WTC11 (cell line): ENCODE measurements around the gene SLIT1. TPM values are rescaled to one million over a fixed set of nuclear protein-coding genes. Genes with fewer than 3 reads are reported as not detected.

Source experiments
- ATAC-seq: fragments of 200-7000 bp; cut with Tn5 transposase; 2 replicates; pipeline ENCODE4 v1.10.0; 2021; ENCODE audit warnings: mild to moderate bottlenecking, moderate library complexity
- CTCF ChIA-PET: fragments of 300-600 bp; sonication (Branson Sonifier 250); formaldehyde crosslinking; loops from one replicate; lab custom pipeline; 2021; ENCODE audit warnings: antibody characterized with exemption; lab: Charles Lee
- POLR2A ChIA-PET: fragments of 350-600 bp; sonication (Branson Sonifier 250); formaldehyde crosslinking; loops from one replicate; lab custom pipeline; 2021; ENCODE audit warnings: antibody characterized with exemption; lab: Charles Lee
- DNase-seq: peaks from one replicate; pipeline ENCODE4 v3.0.0; 2021; ENCODE audit warnings: low spot score
- H3K27ac Mint-ChIP-seq: 2 replicates; pipeline ENCODE4 v1.8.0; 2021; ENCODE audit warnings: mixed read lengths
- H3K27me3 Mint-ChIP-seq: 2 replicates; pipeline ENCODE4 v1.8.0; 2021; ENCODE audit warnings: low read depth, mild to moderate bottlenecking, moderate library complexity, mixed read lengths
- H3K36me3 Mint-ChIP-seq: 2 replicates; pipeline ENCODE4 v1.8.0; 2021; ENCODE audit warnings: mixed read lengths
- H3K4me1 Mint-ChIP-seq: 2 replicates; pipeline ENCODE4 v1.8.0; 2022; ENCODE audit warnings: mixed read lengths
- H3K4me3 Mint-ChIP-seq: 2 replicates; pipeline ENCODE4 v1.8.0; 2021; ENCODE audit warnings: mild to moderate bottlenecking, moderate library complexity, mixed read lengths
- H3K9me3 Mint-ChIP-seq: 2 replicates; pipeline ENCODE4 v1.8.0; 2021; ENCODE audit warnings: mixed read lengths
- ATF1 ChIP-seq: sonication (generic); formaldehyde crosslinking; IDR thresholded peaks from 2 replicates; pipeline ENCODE4 v1.8.1; 2023; ENCODE audit warnings: mild to moderate bottlenecking, moderate library complexity, missing genetic modification reagents
- ATF2 ChIP-seq: sonication (generic); formaldehyde crosslinking; IDR thresholded peaks from 2 replicates; pipeline ENCODE4 v1.8.1; 2022; ENCODE audit warnings: low read depth, missing genetic modification reagents, borderline replicate concordance
- ATF3 ChIP-seq: sonication (generic); formaldehyde crosslinking; conservative IDR thresholded peaks from 2 replicates; pipeline ENCODE4 v1.8.1; 2022; ENCODE audit warnings: mild to moderate bottlenecking, missing genetic modification reagents
- ELF4 ChIP-seq: sonication (generic); formaldehyde crosslinking; IDR thresholded peaks from 2 replicates; pipeline ENCODE4 v1.8.1; 2022; ENCODE audit warnings: low read depth, mild to moderate bottlenecking, moderate library complexity, missing genetic modification reagents
- EMX1 ChIP-seq: fragments of 250-450 bp; sonication (Bioruptor Pico); IDR thresholded peaks from 2 replicates; pipeline ENCODE4 v1.8.0; 2021; ENCODE audit warnings: mild to moderate bottlenecking
- ETV6 ChIP-seq: sonication (generic); formaldehyde crosslinking; IDR thresholded peaks from 2 replicates; pipeline ENCODE4 v1.8.1; 2022; ENCODE audit warnings: mild to moderate bottlenecking, missing genetic modification reagents
- FOXP1 ChIP-seq: sonication (generic); formaldehyde crosslinking; IDR thresholded peaks from 2 replicates; pipeline ENCODE4 v1.8.0; 2022; ENCODE audit warnings: missing genetic modification reagents, mild to moderate bottlenecking, moderate library complexity, borderline replicate concordance
- GABPB1 ChIP-seq: sonication (generic); formaldehyde crosslinking; IDR thresholded peaks from 2 replicates; pipeline ENCODE4 v1.8.1; 2023; ENCODE audit warnings: mild to moderate bottlenecking, missing genetic modification reagents
- HMGA2 ChIP-seq: fragments of 250-450 bp; sonication (Bioruptor Pico); IDR thresholded peaks from 2 replicates; pipeline ENCODE4 v1.4.0; 2021; ENCODE audit warnings: mild to moderate bottlenecking, moderate library complexity
- IRF1 ChIP-seq: sonication (generic); formaldehyde crosslinking; IDR thresholded peaks from 2 replicates; pipeline ENCODE4 v1.8.0; 2023; ENCODE audit warnings: missing genetic modification reagents
- JUN ChIP-seq: sonication (generic); formaldehyde crosslinking; IDR thresholded peaks from 2 replicates; pipeline ENCODE4 v1.8.0; 2023; ENCODE audit warnings: mild to moderate bottlenecking, missing genetic modification reagents
- NFYB ChIP-seq: sonication (generic); formaldehyde crosslinking; conservative IDR thresholded peaks from 2 replicates; pipeline ENCODE4 v1.8.0; 2022; ENCODE audit warnings: low read depth, missing genetic modification reagents
- NR1H2 ChIP-seq: sonication (generic); formaldehyde crosslinking; IDR thresholded peaks from 2 replicates; pipeline ENCODE4 v1.9.0; 2021; ENCODE audit warnings: mild to moderate bottlenecking, moderate library complexity, missing genetic modification reagents
- PRDM15 ChIP-seq: sonication (generic); formaldehyde crosslinking; IDR thresholded peaks from 2 replicates; pipeline ENCODE4 v1.8.0; 2022; ENCODE audit warnings: missing genetic modification reagents
- SMAD4 ChIP-seq: sonication (generic); formaldehyde crosslinking; IDR thresholded peaks from 2 replicates; pipeline ENCODE4 v1.8.0; 2022; ENCODE audit warnings: mild to moderate bottlenecking, missing genetic modification reagents
- TCF7 ChIP-seq: sonication (generic); formaldehyde crosslinking; IDR thresholded peaks from 2 replicates; pipeline ENCODE4 v1.8.0; 2022; ENCODE audit warnings: mild to moderate bottlenecking, low read depth, missing genetic modification reagents, moderate library complexity
- TEAD4 ChIP-seq: sonication (generic); formaldehyde crosslinking; IDR thresholded peaks from 2 replicates; pipeline ENCODE4 v1.8.0; 2022; ENCODE audit warnings: mild to moderate bottlenecking, missing genetic modification reagents
- TP53 ChIP-seq: sonication (generic); formaldehyde crosslinking; IDR thresholded peaks from 2 replicates; pipeline ENCODE4 v1.8.1; 2023; ENCODE audit warnings: mild to moderate bottlenecking, missing genetic modification reagents
- ZBTB21 ChIP-seq: sonication (generic); formaldehyde crosslinking; IDR thresholded peaks from 2 replicates; pipeline ENCODE4 v1.8.1; 2023; ENCODE audit warnings: mild to moderate bottlenecking, missing genetic modification reagents, borderline replicate concordance
- ZNF219 ChIP-seq: sonication (generic); formaldehyde crosslinking; IDR thresholded peaks from 2 replicates; pipeline ENCODE4 v1.8.0; 2023; ENCODE audit warnings: missing genetic modification reagents, mild to moderate bottlenecking, borderline replicate concordance
- ZNF396 ChIP-seq: fragments of 250-450 bp; sonication (Bioruptor Pico); IDR thresholded peaks from 2 replicates; pipeline ENCODE4 v1.8.0; 2021; ENCODE audit warnings: mild to moderate bottlenecking, moderate library complexity, borderline replicate concordance
- ZNF416 ChIP-seq: fragments of 250-450 bp; sonication (Bioruptor Pico); IDR thresholded peaks from 2 replicates; pipeline ENCODE4 v1.9.0; 2021; ENCODE audit warnings: mild to moderate bottlenecking, inconsistent platforms
- ZNF423 ChIP-seq: fragments of 250-450 bp; sonication (Bioruptor Pico); IDR thresholded peaks from 2 replicates; pipeline ENCODE4 v2.1.2; 2022; ENCODE audit warnings: mild to moderate bottlenecking, moderate library complexity
- total RNA-seq: library from RNA; stranded (reverse); gene quantifications from 3 replicates; pipeline ENCODE4 v1.2.3, GENCODE V29; 2021
- TF ChIP-seq, protein P1 (sequence below): sonication (generic); formaldehyde crosslinking; IDR thresholded peaks from 2 replicates; pipeline ENCODE4 v1.8.0; 2022; ENCODE audit warnings: mild to moderate bottlenecking, missing genetic modification reagents

Gene SLIT1
- total RNA-seq, 1 experiment from 2014 or later, result 1.6 TPM

- TF ChIP-seq ELF4 (CRISPR knock-in tag) (no peak), ZNF423 (CRISPR knock-in tag) (no peak), PRDM15 (CRISPR knock-in tag) (no peak), ATF1 (CRISPR knock-in tag) (no peak), ZBTB21 (CRISPR knock-in tag) (no peak), EMX1 (CRISPR knock-in tag) (no peak), ZNF396 (CRISPR knock-in tag) (no peak), ETV6 (CRISPR knock-in tag) (no peak)
Observed at GRCh38 chr10:97139651-97140048, 46.1 kb downstream of the SLIT1 start (continued).

DNA sequence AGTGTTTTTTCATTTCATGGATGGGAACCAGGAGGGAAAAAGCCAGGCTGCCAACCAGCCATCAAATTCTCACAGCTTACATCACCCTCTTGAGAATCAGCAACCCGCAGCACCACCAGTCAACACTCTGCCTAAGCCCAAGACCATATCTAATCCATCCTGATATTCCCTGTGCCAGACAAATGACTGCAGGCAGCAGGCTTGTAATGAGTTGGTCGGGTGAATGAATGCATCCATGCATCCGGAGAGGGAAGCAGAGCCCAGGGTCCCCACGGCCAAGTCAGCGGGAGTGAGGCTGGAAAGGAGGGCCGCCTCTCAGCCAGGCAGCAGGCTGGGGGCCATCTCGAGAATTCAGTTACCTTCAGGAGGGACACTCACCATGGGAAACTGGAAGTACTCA lies 46.9 kb downstream of the SLIT1 start:
- TF ChIP-seq, protein P1, sequence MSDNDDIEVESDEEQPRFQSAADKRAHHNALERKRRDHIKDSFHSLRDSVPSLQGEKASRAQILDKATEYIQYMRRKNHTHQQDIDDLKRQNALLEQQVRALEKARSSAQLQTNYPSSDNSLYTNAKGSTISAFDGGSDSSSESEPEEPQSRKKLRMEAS, result no peak
- TF ChIP-seq, all 79 proteins: peak for 0
- no peak overlapping the region for H3K4me3 Mint-ChIP-seq
- no peak overlapping the region for H3K27ac Mint-ChIP-seq
- DNase-seq (no peak), ATAC-seq (no peak)
- H3K9me3 Mint-ChIP-seq, result no peaks in the 10 kb centered on the region
- no peaks in the 10 kb centered on the region; the same call in 1 of the 2 replicates for H3K27me3 Mint-ChIP-seq
- CTCF ChIA-PET, result interaction anchor here (1.3 to 5.3 kb wide), 4 partner anchors 11 to 66 kb away, joined by 6 to 34 read pairs (median 16); no protein-coding TSS in a partner anchor
- H3K36me3 Mint-ChIP-seq, result no peaks in the 10 kb centered on the region
- POLR2A ChIA-PET, result no interaction called here
- peaks cover 22% of the 10 kb centered on the region for H3K4me1 Mint-ChIP-seq

GRCh38 chr10:97138174-97138573 lies 47.6 kb downstream of the SLIT1 start:
- Mint-ChIP-seq H3K27ac (no peak overlapping the region), H3K27me3 (no peaks in the 10 kb centered on the region; the same call in 1 of the 2 replicates), H3K36me3 (no peaks in the 10 kb centered on the region), H3K4me3 (no peak overlapping the region), H3K9me3 (no peaks in the 10 kb centered on the region), H3K4me1 (peaks cover 22% of the 10 kb centered on the region)
- TF ChIP-seq NFYB (no peak), ZNF416 (CRISPR knock-in tag) (no peak), SMAD4 (CRISPR knock-in tag) (no peak), JUN (no peak), HMGA2 (CRISPR knock-in tag) (no peak), ZNF219 (CRISPR knock-in tag) (no peak), TP53 (CRISPR knock-in tag) (no peak), GABPB1 (no peak), ZNF423 (CRISPR knock-in tag) (no peak), TCF7 (CRISPR knock-in tag) (no peak), ATF2 (CRISPR knock-in tag) (no peak), ATF3 (CRISPR knock-in tag) (no peak), NR1H2 (CRISPR knock-in tag) (no peak), FOXP1 (CRISPR knock-in tag) (no peak), IRF1 (CRISPR knock-in tag) (no peak), TEAD4 (no peak)
- POLR2A ChIA-PET, result no interaction called here
- CTCF ChIA-PET, result interaction anchor here (0.6 to 5.3 kb wide), 16 partner anchors 9 to 154 kb away, joined by 3 to 34 read pairs (median 4); no protein-coding TSS in a partner anchor
- ATAC-seq (peak; percentile 74), DNase-seq (peak; percentile 60)
